Measurements from ENCODE around the gene MEX3D.
"Not testable (repeated sequence)": the region's sequence is repeated elsewhere in the genome, so short reads cannot be mapped to it uniquely, and the experiment has no call there.

MEX3D gene

DNA sequence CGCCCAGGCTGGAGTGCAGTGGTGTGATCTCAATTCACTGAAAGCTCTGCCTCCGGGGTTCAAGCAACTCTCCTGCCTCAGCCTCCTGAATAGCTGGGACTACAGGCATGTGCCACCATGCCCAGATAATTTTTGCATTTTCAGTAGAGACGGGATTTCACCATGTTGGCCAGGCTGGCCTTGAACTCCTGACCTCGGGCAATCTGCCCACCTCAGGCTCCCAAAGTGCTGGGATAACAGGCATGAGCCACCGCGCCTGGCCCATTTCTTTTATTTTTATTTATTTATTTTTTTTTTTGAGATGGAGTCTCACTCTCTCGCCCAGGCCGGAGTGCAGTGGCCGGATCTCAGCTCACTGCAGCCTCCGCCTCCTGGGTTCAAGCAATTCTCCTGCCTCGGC is 28.4 kb downstream of the MEX3D start:
- not testable (repeated sequence) for DNase-seq

- no peak for DNase-seq
These were observed 29.1 kb downstream of the MEX3D start for GRCh38 chr19:1538978-1539377.

DNA sequence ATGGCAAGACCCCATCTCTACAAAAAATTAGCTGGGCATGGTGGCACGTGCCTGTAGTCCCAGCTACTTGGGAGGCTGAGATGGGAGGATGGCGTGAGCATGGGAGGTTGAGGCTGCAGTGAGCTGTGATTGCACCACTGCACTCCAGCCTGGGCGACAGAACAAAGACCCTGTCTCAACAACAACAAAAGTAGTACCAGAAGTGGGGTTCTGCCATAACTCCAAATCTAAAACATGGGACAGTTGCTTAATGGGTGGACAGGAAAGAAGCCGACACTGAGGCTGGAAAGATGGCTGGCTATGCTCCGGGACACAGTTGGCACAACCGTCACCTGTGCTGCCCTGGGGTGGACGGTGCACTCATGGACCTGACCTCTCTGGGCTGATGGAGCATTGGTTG is 32.4 kb downstream of the MEX3D start:
- not testable (repeated sequence) for DNase-seq

GRCh38 chr19:1534972-1535371 is 33.2 kb downstream of the MEX3D start:
- DNase-seq: no peak

GRCh38 chr19:1533510-1534150 is 34.5 kb downstream of the MEX3D start:
- DNase-seq: no peak

DNA sequence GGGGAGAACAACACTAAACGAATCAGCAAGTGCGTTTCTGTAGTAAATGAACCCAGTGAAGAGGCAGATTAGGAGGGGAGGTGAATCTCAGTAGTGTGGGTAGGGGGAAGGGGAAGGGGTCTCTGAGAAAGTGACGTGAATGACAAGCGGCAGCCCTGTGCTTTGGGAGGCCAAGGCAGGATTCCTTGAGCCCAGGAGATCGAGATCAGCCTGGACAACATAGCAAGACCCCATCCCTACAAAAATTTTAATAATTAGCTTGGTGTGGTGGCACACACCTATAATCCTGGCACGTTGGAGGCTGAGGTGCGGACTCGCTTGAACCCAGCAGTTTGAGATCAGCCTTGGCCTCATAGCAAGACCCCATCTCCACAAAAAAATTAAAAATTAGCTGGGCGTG is 36.1 kb downstream of the MEX3D start:
- no peak for DNase-seq

DNA sequence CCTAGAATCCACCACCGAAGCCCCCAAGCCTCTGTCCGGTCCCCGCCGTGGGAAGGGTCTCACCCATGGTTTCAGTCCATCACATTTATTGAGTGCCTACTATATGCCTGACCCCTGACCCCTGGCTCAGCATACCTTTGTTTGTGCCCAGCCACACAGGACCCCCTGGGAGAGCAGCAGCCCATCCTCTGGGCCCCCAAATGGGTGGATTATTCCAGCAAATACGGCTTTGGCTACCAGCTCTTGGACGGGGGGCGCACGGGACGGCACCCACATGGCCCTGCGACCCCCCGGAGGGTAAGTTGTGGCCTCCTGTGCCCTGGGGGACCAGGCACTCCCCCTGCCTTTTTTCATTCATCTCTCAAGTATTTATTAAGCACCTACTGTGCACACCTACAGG is 36.5 kb downstream of the MEX3D start:
- DNase-seq: no peak

- not testable (repeated sequence) for DNase-seq
These were observed 37.3 kb downstream of the MEX3D start for GRCh38 chr19:1530856-1531255.

GRCh38 chr19:1529430-1529816 is 38.7 kb downstream of the MEX3D start:
- no peak for DNase-seq

DNA sequence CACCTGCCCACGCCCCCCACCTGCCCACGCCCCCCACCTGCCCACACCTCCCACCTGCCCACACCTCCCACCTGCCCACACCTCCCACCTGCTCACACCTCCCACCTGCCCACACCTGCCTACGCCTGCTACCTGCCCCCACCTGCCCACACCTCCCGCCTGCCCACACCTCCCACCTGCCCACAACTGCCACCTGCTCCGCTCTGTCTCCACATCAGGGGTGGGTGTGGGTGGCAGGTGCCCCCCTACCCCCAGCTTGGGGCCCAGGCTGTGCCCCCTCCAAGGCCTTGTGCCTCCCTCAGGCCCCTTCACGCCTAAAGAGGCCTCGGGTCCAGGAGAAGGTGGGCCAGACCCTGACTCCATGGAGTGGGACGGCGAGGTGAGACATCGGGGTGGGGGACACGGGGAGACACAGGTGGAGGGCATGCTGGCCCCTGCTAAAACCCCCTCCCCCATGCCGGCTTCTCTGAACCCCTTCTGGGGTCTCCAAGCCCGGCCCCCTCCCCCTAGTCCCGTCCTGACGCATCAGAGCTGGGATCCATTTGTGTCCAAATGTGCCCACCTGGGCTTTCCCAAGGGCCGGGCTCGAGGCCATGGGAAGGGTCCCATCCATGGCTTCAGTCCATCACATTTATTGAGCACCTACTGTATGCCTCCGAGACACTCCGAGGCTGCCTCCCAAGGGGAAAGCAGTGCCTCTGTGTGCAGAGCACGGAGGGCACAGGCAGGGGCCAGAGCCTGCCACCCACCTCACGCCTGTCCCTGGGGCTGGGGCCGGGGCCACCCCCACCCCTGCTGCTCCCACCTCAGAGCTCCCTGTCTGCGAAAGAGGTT is 39.3 kb downstream of the MEX3D start:
- DNase-seq: no peak

DNA sequence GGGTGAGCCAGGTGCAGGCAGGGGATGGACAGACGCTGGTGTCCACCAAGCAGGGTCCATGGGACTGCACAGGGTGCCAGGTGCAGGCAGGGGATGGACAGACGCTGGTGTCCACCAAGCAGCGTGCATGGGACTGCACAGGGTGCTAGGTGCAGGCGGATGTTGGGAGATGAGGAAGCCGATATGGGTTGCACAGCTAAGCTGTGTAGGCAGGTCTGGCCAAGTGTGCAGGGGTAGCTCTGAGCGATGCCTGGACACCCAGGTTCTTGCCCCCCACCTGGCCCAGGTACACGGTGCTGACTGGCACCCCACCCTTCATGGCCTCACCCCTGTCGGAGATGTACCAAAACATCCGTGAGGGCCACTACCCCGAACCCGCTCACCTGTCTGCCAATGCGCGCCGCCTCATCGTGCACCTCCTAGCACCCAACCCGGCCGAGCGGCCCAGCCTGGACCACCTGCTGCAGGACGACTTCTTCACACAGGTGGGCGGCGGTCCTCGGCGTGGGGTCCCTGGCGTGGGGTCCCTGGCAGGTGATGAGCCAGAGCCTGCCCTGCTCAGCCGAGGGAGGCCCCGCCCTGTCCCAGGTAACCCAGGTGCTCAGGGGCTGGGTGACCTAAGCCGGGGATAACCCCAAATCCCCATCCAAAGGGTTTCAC is 40.3 kb downstream of the MEX3D start:
- DNase-seq: no peak

GRCh38 chr19:1526979-1527649 is 41.0 kb downstream of the MEX3D start:
- DNase-seq: no peak

GRCh38 chr19:1526066-1526778 is 41.9 kb downstream of the MEX3D start:
- no peak for DNase-seq

DNA sequence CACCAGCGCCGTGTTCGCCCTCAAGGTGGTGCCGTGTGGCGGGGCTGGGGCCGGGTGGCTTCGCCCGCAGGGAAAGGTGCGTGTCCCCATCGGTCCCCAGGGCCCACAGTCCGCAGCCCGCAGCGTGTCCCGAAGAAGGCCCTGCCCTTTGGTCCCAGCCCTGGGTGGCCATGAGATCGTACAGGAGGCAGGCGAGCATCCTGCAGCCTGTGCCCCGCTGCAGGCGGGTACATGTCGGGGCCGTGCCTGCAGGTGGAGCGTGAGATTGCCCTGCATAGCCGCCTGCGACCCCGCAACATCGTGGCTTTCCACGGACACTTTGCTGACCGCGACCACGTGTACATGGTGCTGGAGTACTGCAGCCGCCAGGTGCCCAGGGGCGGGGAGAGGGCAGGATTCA is 42.8 kb downstream of the MEX3D start:
- DNase-seq: no peak

GRCh38 chr19:1524972-1525325 is 43.2 kb downstream of the MEX3D start:
- DNase-seq: no peak

DNA sequence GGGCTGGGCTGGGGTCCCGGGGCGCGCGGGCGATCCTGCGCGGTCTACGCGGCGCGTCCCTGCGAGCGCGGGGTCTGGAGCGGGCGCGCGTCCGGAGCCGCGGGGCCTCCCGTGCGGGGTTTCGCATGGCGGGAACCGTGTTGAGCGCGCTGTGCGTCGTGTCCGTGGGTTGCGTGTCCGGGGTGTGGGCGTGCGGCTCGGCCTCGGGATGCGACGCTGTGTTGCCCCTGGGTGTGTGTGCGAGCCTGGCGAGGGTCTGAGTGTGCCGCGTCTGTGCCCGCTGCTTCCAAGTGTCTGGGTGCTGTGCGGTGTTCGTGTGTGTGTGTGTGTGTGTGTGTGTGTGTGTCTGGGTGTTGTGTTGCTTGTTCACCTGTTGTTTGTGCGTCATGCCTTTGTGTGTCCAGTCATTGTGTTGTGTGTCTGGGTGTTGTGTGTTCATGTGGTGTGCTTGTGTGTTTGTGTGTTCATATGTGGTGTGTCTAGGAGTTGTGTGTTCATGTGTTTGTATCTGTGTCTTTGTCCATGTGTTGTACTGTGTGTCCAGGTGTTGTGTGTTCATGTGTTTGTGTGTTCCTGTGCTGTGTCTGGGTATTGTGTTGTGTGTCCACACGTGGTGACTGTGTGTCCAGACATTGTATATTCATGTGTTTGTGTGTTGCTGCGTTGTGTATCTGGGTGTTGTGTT is 43.7 kb downstream of the MEX3D start:
- no peak for DNase-seq

- DNase-seq: no peak
These were observed 44.5 kb downstream of the MEX3D start, which contains the start of gene PLK5 for GRCh38 chr19:1523412-1524286. PLK5 (plus strand) TSS chr19:1524077; CDS start chr19:1526997, 2,920 bp downstream.

- DNase-seq: no peak
These were observed 45.3 kb downstream of the MEX3D start for GRCh38 chr19:1522838-1523237.

GRCh38 chr19:1522061-1522460 is 46.1 kb downstream of the MEX3D start:
- no peak for DNase-seq

- DNase-seq: no peak
These were observed 46.5 kb downstream of the MEX3D start for GRCh38 chr19:1521636-1522035.

All from right kidney (tissue), 1 donor.